Measurements from ENCODE around the gene MKS1.

MKS1 gene

GRCh38 chr17:58233543-58233942 lies 14.5 kb upstream of the MKS1 start:
- DNase-seq (ENCODE audit: insufficient read length, low spot score): no peak
- FAIRE-seq: no peak

GRCh38 chr17:58232707-58233156 lies 13.7 kb upstream of the MKS1 start:
- DNase-seq (ENCODE audit: insufficient read length, low spot score): peak; percentile 50
- TF ChIP-seq POLR2A (IDR thresholded peaks at IDR 0.05; ENCODE audit: low read depth, low read length): no peak
- no peak for FAIRE-seq

More at GRCh38 chr17:58233543-58233942, 14.5 kb upstream of the MKS1 start:
- no peak for TF ChIP-seq POLR2A (IDR thresholded peaks at IDR 0.05; ENCODE audit: low read depth, low read length)

GRCh38 chr17:58231641-58232040 lies 12.6 kb upstream of the MKS1 start:
- FAIRE-seq (no peak), DNase-seq (ENCODE audit: insufficient read length, low spot score) (no peak)
- no peak for TF ChIP-seq POLR2A (IDR thresholded peaks at IDR 0.05; ENCODE audit: low read depth, low read length)

- FAIRE-seq (no peak), DNase-seq (ENCODE audit: insufficient read length, low spot score) (no peak)
- TF ChIP-seq POLR2A (IDR thresholded peaks at IDR 0.05; ENCODE audit: low read depth, low read length): no peak
Measured at GRCh38 chr17:58229881-58230280, 10.8 kb upstream of the MKS1 start.

GRCh38 chr17:58229384-58229783 lies 10.3 kb upstream of the MKS1 start:
- TF ChIP-seq POLR2A (IDR thresholded peaks at IDR 0.05; ENCODE audit: low read depth, low read length): no peak
- DNase-seq (ENCODE audit: insufficient read length, low spot score) (no peak), FAIRE-seq (no peak)

- TF ChIP-seq POLR2A (IDR thresholded peaks at IDR 0.05; ENCODE audit: low read depth, low read length): no peak
- DNase-seq (ENCODE audit: insufficient read length, low spot score) (no peak), FAIRE-seq (no peak)
Measured at GRCh38 chr17:58228679-58229078, 9.6 kb upstream of the MKS1 start.

- DNase-seq (ENCODE audit: insufficient read length, low spot score): no peak
- no peak for TF ChIP-seq POLR2A (IDR thresholded peaks at IDR 0.05; ENCODE audit: low read depth, low read length)
- no peak for FAIRE-seq
Measured at GRCh38 chr17:58227733-58228132, 8.7 kb upstream of the MKS1 start.

GRCh38 chr17:58224315-58224714 lies 5.3 kb upstream of the MKS1 start:
- no peak for TF ChIP-seq POLR2A (IDR thresholded peaks at IDR 0.05; ENCODE audit: low read depth, low read length)
- FAIRE-seq: peak; percentile 81
- DNase-seq (ENCODE audit: insufficient read length, low spot score): peak; percentile 44

- FAIRE-seq (peak; percentile 15), DNase-seq (ENCODE audit: insufficient read length, low spot score) (no peak)
- no peak for TF ChIP-seq POLR2A (IDR thresholded peaks at IDR 0.05; ENCODE audit: low read depth, low read length)
Measured at GRCh38 chr17:58219789-58220183, 731 bp upstream of the MKS1 start.

GRCh38 chr17:58217766-58218165 lies 1.3 kb downstream of the MKS1 start:
- no peak for DNase-seq (ENCODE audit: insufficient read length, low spot score)
- TF ChIP-seq POLR2A (IDR thresholded peaks at IDR 0.05; ENCODE audit: low read depth, low read length): no peak
- no peak for FAIRE-seq

- FAIRE-seq (no peak), DNase-seq (ENCODE audit: insufficient read length, low spot score) (no peak)
- TF ChIP-seq POLR2A (IDR thresholded peaks at IDR 0.05; ENCODE audit: low read depth, low read length): no peak
Measured at GRCh38 chr17:58215685-58216084, 3.4 kb downstream of the MKS1 start.

GRCh38 chr17:58210922-58211321 lies 8.1 kb downstream of the MKS1 start:
- no peak for DNase-seq (ENCODE audit: insufficient read length, low spot score)
- no peak for FAIRE-seq
- TF ChIP-seq POLR2A (IDR thresholded peaks at IDR 0.05; ENCODE audit: low read depth, low read length): no peak

GRCh38 chr17:58208344-58208743 lies 10.7 kb downstream of the MKS1 start:
- no peak for TF ChIP-seq POLR2A (IDR thresholded peaks at IDR 0.05; ENCODE audit: low read depth, low read length)
- no peak for FAIRE-seq
- no peak for DNase-seq (ENCODE audit: insufficient read length, low spot score)

GRCh38 chr17:58207451-58207850 lies 11.6 kb downstream of the MKS1 start:
- no peak for FAIRE-seq
- TF ChIP-seq POLR2A (IDR thresholded peaks at IDR 0.05; ENCODE audit: low read depth, low read length): no peak
- no peak for DNase-seq (ENCODE audit: insufficient read length, low spot score)

GRCh38 chr17:58205936-58206335 lies 13.1 kb downstream of the MKS1 start:
- FAIRE-seq (no peak), DNase-seq (ENCODE audit: insufficient read length, low spot score) (no peak)
- no peak for TF ChIP-seq POLR2A (IDR thresholded peaks at IDR 0.05; ENCODE audit: low read depth, low read length)

- no peak for FAIRE-seq
- no peak for TF ChIP-seq POLR2A (IDR thresholded peaks at IDR 0.05; ENCODE audit: low read depth, low read length)
- DNase-seq (ENCODE audit: insufficient read length, low spot score): no peak
Measured at GRCh38 chr17:58204796-58205195, 14.3 kb downstream of the MKS1 start.
